Measurements from ENCODE around the gene NFIA. TPM values are rescaled to one million over a fixed set of nuclear protein-coding genes. Genes with fewer than 3 reads are reported as not detected.

Gene NFIA
- total and polyA plus RNA-seq, 2 donors (not counting 1 experiment from before 2014, with no cell fraction given): 0.28 to 0.54 TPM

DNA sequence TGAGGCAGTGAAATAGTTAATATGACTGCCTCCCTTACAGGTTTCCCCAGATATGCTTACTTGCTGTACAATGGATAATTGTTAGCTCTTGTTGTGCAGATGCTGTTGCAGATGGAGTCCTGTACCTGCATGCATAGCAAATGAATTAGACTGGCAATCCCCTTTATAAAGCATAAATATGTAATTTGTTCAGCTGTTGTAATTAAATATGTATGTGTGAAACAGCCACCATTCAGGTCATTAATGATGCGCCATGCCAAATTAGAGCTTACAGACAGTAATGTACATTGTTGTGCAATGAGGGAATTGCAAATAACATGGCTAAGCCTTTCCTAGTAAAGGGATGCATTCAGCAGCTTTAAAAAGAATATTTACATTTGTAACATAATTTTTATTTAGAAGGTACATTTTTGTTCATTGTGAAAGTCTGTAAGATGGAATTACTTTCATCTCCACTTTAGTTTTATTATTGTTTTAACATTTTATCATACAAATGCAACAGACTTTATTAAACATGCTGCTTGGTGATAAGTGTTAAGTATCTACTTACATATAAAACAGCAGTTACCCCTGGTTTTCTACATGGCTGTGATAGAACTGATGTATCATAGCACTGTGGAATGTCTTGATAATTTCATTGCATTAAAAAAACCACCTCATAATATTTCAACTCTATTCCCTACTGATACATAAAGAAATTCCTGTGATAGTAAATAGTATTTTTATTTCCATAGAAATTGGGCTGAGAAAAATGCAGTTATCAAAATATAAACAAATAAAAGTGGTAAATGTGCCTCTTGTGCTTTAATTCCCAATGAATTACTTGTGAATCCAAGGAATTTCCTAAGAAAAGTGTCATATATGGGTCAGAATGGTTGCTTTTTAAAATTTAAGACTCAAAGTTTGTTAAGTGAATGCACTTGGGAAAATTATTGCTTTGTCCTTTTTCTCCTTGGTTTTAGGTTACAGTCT, 99.0 kb downstream of the NFIA start:
- Histone ChIP-seq H3K79me2 (ENCODE audit: control insufficient read depth, insufficient read depth, low read length) (no peaks in the 10 kb centered on the region), H3K27ac (ENCODE audit: low read length in 2 of 2) (no peak overlapping the region), H3K27me3 (replicated peaks in 1 of 4; ENCODE audit: control extremely low read depth in 1 of 4, control insufficient read depth in 3 of 4, insufficient read depth in 4 of 4, low read length in 3 of 4) (no peaks in the 10 kb centered on the region), H4K20me1 (ENCODE audit: control insufficient read depth, insufficient read depth, low read length, poor library complexity, severe bottlenecking) (no peaks in the 10 kb centered on the region), H3K4me3 (ENCODE audit: control extremely low read depth in 1 of 5, extremely low read depth in 1 of 5, insufficient read depth in 1 of 5, low read depth in 2 of 5, low read length in 4 of 5) (no peak overlapping the region), H2AFZ (ENCODE audit: insufficient read depth, low read depth, low read length, poor library complexity, severe bottlenecking) (no peak overlapping the region), H3K36me3 (replicated peaks in 1 of 2; ENCODE audit: control extremely low read depth in 1 of 2, control insufficient read depth in 1 of 2, extremely low read depth in 1 of 2, insufficient read depth in 2 of 2, low read length in 1 of 2) (no peaks in the 10 kb centered on the region), H3K9ac (ENCODE audit: low read length) (no peak overlapping the region), H3K9me3 (ENCODE audit: control extremely low read depth in 1 of 3, control insufficient read depth in 2 of 3, insufficient read depth in 1 of 3, low read length in 2 of 3) (no peaks in the 10 kb centered on the region), H3K4me2 (replicated peaks; ENCODE audit: low read depth, low read length, poor library complexity, severe bottlenecking) (no peak overlapping the region), H3K4me1 (ENCODE audit: control insufficient read depth in 2 of 2, insufficient read depth in 2 of 2, low read length in 2 of 2) (no peaks in the 10 kb centered on the region)
- ChIA-PET POLR2A (no interaction called here), CTCF (interaction anchor here (0.8 kb wide), 1 partner anchor 132 kb away, joined by 3 read pairs; no protein-coding TSS in a partner anchor)
- Mint-ChIP-seq H3K27ac (no peak overlapping the region), H3K9me3 (ENCODE audit: insufficient read depth) (no peaks in the 10 kb centered on the region), H3K4me1 (no peaks in the 10 kb centered on the region), H3K27me3 (peaks cover 3% of the 10 kb centered on the region), H3K4me3 (no peak overlapping the region)
- no CpG with 5 or more reads among the region's 1 CpG for WGBS (ENCODE audit: insufficient coverage)
- TF ChIP-seq, protein P1, sequence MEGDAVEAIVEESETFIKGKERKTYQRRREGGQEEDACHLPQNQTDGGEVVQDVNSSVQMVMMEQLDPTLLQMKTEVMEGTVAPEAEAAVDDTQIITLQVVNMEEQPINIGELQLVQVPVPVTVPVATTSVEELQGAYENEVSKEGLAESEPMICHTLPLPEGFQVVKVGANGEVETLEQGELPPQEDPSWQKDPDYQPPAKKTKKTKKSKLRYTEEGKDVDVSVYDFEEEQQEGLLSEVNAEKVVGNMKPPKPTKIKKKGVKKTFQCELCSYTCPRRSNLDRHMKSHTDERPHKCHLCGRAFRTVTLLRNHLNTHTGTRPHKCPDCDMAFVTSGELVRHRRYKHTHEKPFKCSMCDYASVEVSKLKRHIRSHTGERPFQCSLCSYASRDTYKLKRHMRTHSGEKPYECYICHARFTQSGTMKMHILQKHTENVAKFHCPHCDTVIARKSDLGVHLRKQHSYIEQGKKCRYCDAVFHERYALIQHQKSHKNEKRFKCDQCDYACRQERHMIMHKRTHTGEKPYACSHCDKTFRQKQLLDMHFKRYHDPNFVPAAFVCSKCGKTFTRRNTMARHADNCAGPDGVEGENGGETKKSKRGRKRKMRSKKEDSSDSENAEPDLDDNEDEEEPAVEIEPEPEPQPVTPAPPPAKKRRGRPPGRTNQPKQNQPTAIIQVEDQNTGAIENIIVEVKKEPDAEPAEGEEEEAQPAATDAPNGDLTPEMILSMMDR (IDR thresholded peaks at IDR 0.05): no peak
- TF ChIP-seq EZH2 (IDR thresholded peaks at IDR 0.05; ENCODE audit: borderline replicate concordance, insufficient read depth, low read depth, low read length, poor library complexity, severe bottlenecking): no peak
- ATAC-seq (ENCODE audit: low read depth) (no peak), DNase-seq (no peak)
- intact Hi-C loops (cut with micrococcal nuclease): no loop called here

DNA sequence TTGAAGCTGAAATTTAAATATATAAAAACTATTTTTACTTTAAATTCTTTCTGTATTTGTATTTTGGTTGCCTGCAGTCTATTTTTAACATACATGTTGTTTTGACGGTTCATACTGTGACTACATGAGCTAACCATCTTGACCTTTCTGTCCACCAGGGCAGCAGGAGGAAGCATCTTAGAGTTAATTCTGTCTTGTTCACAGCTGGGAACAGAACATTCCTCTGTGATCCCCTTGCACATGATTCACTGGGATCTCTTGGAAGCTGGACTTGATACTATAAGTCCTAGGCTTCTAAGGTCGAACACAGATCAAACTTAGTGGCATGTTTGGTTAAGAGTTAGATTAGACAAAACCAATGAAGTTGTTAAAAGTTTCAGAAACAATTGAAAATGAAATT, 99.7 kb downstream of the NFIA start:
- H2AFZ ChIP-seq (ENCODE audit: insufficient read depth, low read depth, low read length, poor library complexity, severe bottlenecking): no peak overlapping the region
- no peak overlapping the region for H3K4me3 Mint-ChIP-seq
- no peak overlapping the region for H3K4me2 ChIP-seq (replicated peaks; ENCODE audit: low read depth, low read length, poor library complexity, severe bottlenecking)
- intact Hi-C loops (cut with micrococcal nuclease): no loop called here
- H3K9me3 Mint-ChIP-seq (ENCODE audit: insufficient read depth): no peaks in the 10 kb centered on the region
- H3K27me3 Mint-ChIP-seq: peaks cover 3% of the 10 kb centered on the region
- no peak overlapping the region for H3K27ac ChIP-seq (ENCODE audit: low read length in 2 of 2)
- no peaks in the 10 kb centered on the region for H3K36me3 ChIP-seq (replicated peaks in 1 of 2; ENCODE audit: control extremely low read depth in 1 of 2, control insufficient read depth in 1 of 2, extremely low read depth in 1 of 2, insufficient read depth in 2 of 2, low read length in 1 of 2)
- no peaks in the 10 kb centered on the region for H3K27me3 ChIP-seq (replicated peaks in 1 of 4; ENCODE audit: control extremely low read depth in 1 of 4, control insufficient read depth in 3 of 4, insufficient read depth in 4 of 4, low read length in 3 of 4)
- POLR2A ChIA-PET: no interaction called here
- ATAC-seq (ENCODE audit: low read depth): no peak
- DNase-seq: no peak
- H3K79me2 ChIP-seq (ENCODE audit: control insufficient read depth, insufficient read depth, low read length): no peaks in the 10 kb centered on the region
- no peak overlapping the region for H3K9ac ChIP-seq (ENCODE audit: low read length)
- no peaks in the 10 kb centered on the region for H4K20me1 ChIP-seq (ENCODE audit: control insufficient read depth, insufficient read depth, low read length, poor library complexity, severe bottlenecking)
- H3K4me1 Mint-ChIP-seq: no peaks in the 10 kb centered on the region
- TF ChIP-seq, protein P1 (IDR thresholded peaks at IDR 0.05): no peak
- no peak for TF ChIP-seq EZH2 (IDR thresholded peaks at IDR 0.05; ENCODE audit: borderline replicate concordance, insufficient read depth, low read depth, low read length, poor library complexity, severe bottlenecking)
- no peaks in the 10 kb centered on the region for H3K4me1 ChIP-seq (ENCODE audit: control insufficient read depth in 2 of 2, insufficient read depth in 2 of 2, low read length in 2 of 2)
- no peak overlapping the region for H3K4me3 ChIP-seq (ENCODE audit: control extremely low read depth in 1 of 5, extremely low read depth in 1 of 5, insufficient read depth in 1 of 5, low read depth in 2 of 5, low read length in 4 of 5)
- no CpG with 5 or more reads among the region's 2 CpGs for WGBS (ENCODE audit: insufficient coverage)
- H3K9me3 ChIP-seq (ENCODE audit: control extremely low read depth in 1 of 3, control insufficient read depth in 2 of 3, insufficient read depth in 1 of 3, low read length in 2 of 3): no peaks in the 10 kb centered on the region
- CTCF ChIA-PET: no interaction called here
- no peak overlapping the region for H3K27ac Mint-ChIP-seq

Measured in B cell (primary cell).